Gastroesophageal sphincter (tissue), 4 donors: ENCODE results near the gene ZNF516. TPM values are rescaled to one million over a fixed set of nuclear protein-coding genes. Genes with fewer than 3 reads are reported as not detected.

Experiments
- ATAC-seq: fragments of 150-250 bp; one replicate; pipeline ENCODE4 v1.9.1; 2016; ENCODE audit warnings: mild to moderate bottlenecking, moderate library complexity
- H3K27ac ChIP-seq, 4 donors: fragments of 200-600 bp; sonication (generic) in 3 of 4; 1 replicate in 3 of 4; 2 replicates in 1 of 4; pipeline ENCODE4 v1.5.1; 2016 to 2019
- H3K27me3 ChIP-seq: fragments of 200-600 bp; sonication (generic); one replicate; pipeline ENCODE4 v1.5.1; 2019
- H3K36me3 ChIP-seq, 2 donors: fragments of 200-600 bp; sonication (generic); one replicate each; pipeline ENCODE4 v1.5.1; 2019; ENCODE audit warnings: control low read depth in 1 of 2
- H3K4me1 ChIP-seq, 3 donors: fragments of 200-600 bp; sonication (generic); 1 replicate in 2 of 3; 2 replicates in 1 of 3; pipeline ENCODE4 v1.5.1; 2016 to 2019; ENCODE audit warnings: control low read depth in 2 of 3
- H3K4me3 ChIP-seq, 2 donors: fragments of 200-600 bp; sonication (generic); one replicate each; pipeline ENCODE4 v1.5.1; 2019; ENCODE audit warnings: mild to moderate bottlenecking in 1 of 2, moderate library complexity in 1 of 2
- H3K9me3 ChIP-seq, 3 donors: fragments of 200-600 bp; sonication (generic); one replicate each; pipeline ENCODE4 v1.5.1; 2017 to 2019; ENCODE audit warnings: control low read depth in 2 of 3
- EP300 ChIP-seq: sonication (generic); formaldehyde crosslinking; IDR thresholded peaks from one replicate; pipeline ENCODE4 v1.6.1; 2017; ENCODE audit warnings: antibody characterized with exemption, mild to moderate bottlenecking
- POLR2A ChIP-seq, 2 donors: fragments of 450-650 bp; IDR thresholded peaks; one replicate each; pipeline ENCODE4 v1.6.1; 2017; ENCODE audit warnings: antibody characterized with exemption in 2 of 2, mild to moderate bottlenecking in 2 of 2, moderate library complexity in 1 of 2
- POLR2AphosphoS5 ChIP-seq: sonication (generic); formaldehyde crosslinking; IDR thresholded peaks from one replicate; pipeline ENCODE4 v1.6.1; 2017; ENCODE audit warnings: antibody characterized with exemption
- WGBS, 2 donors: methylation state at CpG; one replicate each; pipeline ENCODE4 v1.1.5; 2018; ENCODE audit warnings: low coverage in 1 of 2; 5-methylcytosine and 5-hydroxymethylcytosine counted together
- total RNA-seq, 4 donors: library from RNA; depleted of rRNA; stranded (reverse); fragments of >200 nt; gene quantifications; one replicate each; pipeline ENCODE4 v1.1.0, GENCODE V29; 2016
- TF ChIP-seq, protein P1 (sequence below), 4 experiments: fragments of 200-600 bp in 2 of 4; fragments of 450-650 bp in 2 of 4; sonication (generic) in 1 of 4; IDR thresholded peaks; one replicate each; pipeline ENCODE4 v1.5.1; 2017 to 2019; ENCODE audit warnings: antibody characterized with exemption in 4 of 4, mild to moderate bottlenecking in 2 of 4, moderate library complexity in 2 of 4

Gene ZNF516
- total RNA-seq, 4 donors from 2014 or later = 17.8 to 43.8 (median 29.9) TPM

DNA sequence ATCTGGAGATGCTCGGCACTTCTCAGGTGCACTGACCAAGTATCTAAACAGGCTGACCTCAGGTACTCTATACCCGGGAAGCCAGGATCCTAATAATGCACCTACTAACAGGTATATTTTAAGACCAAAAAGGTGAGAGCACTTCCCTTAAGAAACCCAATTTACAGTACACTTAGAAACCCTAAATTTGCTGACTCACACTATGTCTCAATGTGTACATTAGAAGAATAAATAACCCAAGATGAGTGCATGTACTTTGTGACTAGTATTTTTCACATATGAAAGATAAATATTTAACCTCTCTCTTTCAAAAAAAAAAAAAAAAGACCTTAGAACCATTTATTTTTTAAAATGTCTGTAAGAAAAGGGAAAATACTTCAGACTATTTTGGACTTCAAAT, 118.8 kb downstream of the ZNF516 start:
- TF ChIP-seq EP300 = no peak
- TF ChIP-seq POLR2A (IDR thresholded peaks at IDR 0.05) = no peak
- TF ChIP-seq, protein P1, sequence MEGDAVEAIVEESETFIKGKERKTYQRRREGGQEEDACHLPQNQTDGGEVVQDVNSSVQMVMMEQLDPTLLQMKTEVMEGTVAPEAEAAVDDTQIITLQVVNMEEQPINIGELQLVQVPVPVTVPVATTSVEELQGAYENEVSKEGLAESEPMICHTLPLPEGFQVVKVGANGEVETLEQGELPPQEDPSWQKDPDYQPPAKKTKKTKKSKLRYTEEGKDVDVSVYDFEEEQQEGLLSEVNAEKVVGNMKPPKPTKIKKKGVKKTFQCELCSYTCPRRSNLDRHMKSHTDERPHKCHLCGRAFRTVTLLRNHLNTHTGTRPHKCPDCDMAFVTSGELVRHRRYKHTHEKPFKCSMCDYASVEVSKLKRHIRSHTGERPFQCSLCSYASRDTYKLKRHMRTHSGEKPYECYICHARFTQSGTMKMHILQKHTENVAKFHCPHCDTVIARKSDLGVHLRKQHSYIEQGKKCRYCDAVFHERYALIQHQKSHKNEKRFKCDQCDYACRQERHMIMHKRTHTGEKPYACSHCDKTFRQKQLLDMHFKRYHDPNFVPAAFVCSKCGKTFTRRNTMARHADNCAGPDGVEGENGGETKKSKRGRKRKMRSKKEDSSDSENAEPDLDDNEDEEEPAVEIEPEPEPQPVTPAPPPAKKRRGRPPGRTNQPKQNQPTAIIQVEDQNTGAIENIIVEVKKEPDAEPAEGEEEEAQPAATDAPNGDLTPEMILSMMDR (IDR thresholded peaks at IDR 0.05) = no peak
- no peak for TF ChIP-seq POLR2AphosphoS5
- Histone ChIP-seq H3K9me3 (no peaks in the 10 kb centered on the region), H3K27me3 (no peaks in the 10 kb centered on the region), H3K4me1 (peaks cover 0 to 28% (median 0%) of the 10 kb centered on the region in 3 donors), H3K4me3 (no peak overlapping the region), H3K36me3 (peaks cover 0 to 44% of the 10 kb centered on the region in 2 donors), H3K27ac (no peak overlapping the region)
- no peak for ATAC-seq
- 80 to 92% methylated on average over 2 of the region's 2 CpGs for WGBS, 2 donors

DNA sequence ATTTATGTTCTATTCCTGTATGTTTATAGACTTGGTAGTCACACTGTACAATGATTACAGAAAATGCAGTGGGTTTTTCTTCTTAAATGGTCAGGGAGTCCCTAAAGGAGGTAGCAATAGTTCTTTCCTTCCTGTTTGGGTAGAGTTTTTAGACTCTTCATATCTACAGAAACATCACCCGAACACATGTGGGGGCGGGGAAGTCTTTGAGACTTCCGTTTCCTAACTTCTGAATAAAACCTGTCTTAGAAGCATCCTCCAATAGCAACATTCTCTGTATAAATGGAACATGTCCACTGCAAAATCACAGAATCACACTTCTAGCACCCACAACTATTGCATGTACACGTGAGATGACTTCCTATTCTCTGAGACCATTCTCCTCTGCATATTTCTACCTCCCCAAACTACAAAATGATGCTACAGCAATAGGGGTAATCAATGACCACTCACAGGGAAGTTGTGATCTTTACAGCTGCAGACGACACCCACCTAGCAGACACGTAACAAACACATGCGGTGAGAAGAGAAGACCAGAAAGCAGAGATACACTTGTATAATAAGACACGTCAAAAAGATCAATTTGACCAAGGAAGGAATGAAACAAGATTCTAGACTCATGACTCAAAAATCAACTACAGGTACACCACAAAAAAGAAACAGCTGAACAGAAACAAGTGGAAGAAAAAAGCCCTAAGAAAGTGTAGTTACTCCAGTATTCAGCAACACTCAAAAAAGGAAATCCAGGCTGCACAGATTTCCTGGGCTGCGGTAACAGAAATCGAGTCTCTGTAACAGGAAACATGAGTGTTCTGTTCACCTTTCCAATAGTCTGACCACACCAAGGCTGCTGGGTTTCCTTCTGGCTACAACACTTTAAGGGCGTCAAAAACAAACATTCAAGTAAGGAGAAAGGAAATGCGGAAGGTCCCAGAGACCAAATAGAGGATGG, 120.4 kb downstream of the ZNF516 start:
- WGBS, 2 donors = 77 to 92% methylated on average over 6 to 12 of the region's 12 CpGs
- H3K4me1 ChIP-seq = peaks cover 0 to 28% (median 0%) of the 10 kb centered on the region in 3 donors
- H3K27ac ChIP-seq = no peak overlapping the region
- H3K9me3 ChIP-seq = no peaks in the 10 kb centered on the region
- no peaks in the 10 kb centered on the region for H3K27me3 ChIP-seq
- TF ChIP-seq POLR2AphosphoS5 = no peak
- no peak for TF ChIP-seq POLR2A (IDR thresholded peaks at IDR 0.05)
- TF ChIP-seq, protein P1 (IDR thresholded peaks at IDR 0.05) = no peak
- no peak for TF ChIP-seq EP300
- H3K4me3 ChIP-seq = no peak overlapping the region
- peaks cover 0 to 52% of the 10 kb centered on the region in 2 donors for H3K36me3 ChIP-seq
- no peak for ATAC-seq

DNA sequence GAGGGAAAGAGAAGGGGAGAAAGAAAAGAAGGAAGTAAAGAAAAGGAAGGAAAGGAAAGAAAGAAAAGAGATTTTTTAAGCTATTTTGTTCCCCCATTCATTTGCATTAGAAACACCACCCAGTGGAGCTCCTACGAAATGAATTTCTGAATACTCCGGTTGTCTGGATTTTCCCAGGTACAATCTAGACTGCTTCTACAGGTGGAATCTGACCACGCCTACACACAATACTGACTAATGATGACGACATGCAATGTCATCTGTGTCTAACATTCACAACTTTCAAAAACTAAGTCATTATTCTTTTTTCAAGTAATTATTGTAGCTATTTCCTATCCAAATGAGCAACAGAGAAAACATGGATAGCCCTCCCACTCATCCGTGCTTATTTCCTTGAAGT, 121.7 kb downstream of the ZNF516 start:
- Histone ChIP-seq H3K27me3 (no peaks in the 10 kb centered on the region), H3K4me3 (no peak overlapping the region), H3K36me3 (peaks cover 0 to 44% of the 10 kb centered on the region in 2 donors), H3K27ac (no peak overlapping the region), H3K4me1 (peaks cover 0 to 28% (median 0%) of the 10 kb centered on the region in 3 donors), H3K9me3 (no peaks in the 10 kb centered on the region)
- no peak for ATAC-seq
- WGBS, 2 donors = 88 to 100% methylated on average over 5 of the region's 5 CpGs
- TF ChIP-seq POLR2A (IDR thresholded peaks at IDR 0.05) = no peak
- TF ChIP-seq, protein P1 (IDR thresholded peaks at IDR 0.05) = no peak
- TF ChIP-seq POLR2AphosphoS5 = no peak
- TF ChIP-seq EP300 = no peak

DNA sequence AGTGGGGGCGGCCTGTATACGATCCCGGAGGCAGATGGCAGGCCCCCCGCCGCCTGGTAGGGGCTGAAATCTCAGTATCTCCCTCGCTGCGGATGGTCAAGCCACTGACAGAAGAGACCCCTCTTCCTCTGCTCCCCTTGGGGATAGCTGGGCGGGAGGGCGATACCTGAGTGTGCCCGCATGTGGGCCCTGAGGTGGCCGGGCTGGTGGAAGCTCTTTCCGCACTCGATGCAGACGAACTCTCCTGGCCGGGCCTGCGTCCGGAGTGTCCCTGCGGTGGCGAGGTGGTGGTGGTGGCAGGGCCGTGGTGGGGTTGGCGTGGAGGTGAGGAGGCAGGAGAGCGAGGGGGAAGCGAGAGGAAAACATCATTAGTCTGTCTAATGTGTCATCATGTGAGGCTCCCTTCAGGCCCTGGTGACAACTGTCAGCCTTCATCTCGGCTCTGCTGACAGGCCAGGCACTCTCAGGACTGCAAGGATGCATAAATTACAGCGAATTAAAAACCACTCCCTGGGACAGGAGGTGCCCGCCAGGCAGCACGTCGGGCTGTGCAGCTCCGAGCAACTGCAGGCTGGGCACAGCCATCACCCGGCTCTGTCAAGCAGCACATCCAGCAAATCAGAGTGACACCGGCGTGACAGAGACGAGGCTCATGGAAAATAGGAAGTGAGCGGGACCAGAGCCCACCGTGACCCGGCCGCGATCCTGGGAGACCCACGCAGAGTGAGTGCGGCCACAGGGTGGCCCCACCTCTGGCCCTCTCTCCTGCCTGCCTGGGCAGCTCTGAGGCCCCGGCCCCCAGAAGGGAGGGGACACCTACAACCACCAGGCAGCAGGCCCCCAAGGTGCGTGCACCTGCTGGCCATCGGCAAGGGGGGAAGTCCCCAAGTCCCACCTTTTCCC, 123.5 kb downstream of the ZNF516 start:
- WGBS, 2 donors = no CpG with 5 or more reads among the region's 43 CpGs
- no peaks in the 10 kb centered on the region for H3K27me3 ChIP-seq
- H3K4me1 ChIP-seq = peaks cover 0 to 21% (median 0%) of the 10 kb centered on the region in 3 donors
- no peak for ATAC-seq
- no peak overlapping the region for H3K4me3 ChIP-seq
- no peaks in the 10 kb centered on the region for H3K9me3 ChIP-seq
- no peak overlapping the region for H3K27ac ChIP-seq
- TF ChIP-seq, protein P1 (IDR thresholded peaks at IDR 0.05) = no peak
- no peak for TF ChIP-seq POLR2A (IDR thresholded peaks at IDR 0.05)
- no peak for TF ChIP-seq POLR2AphosphoS5
- no peak for TF ChIP-seq EP300
- peaks cover 0 to 34% of the 10 kb centered on the region in 2 donors for H3K36me3 ChIP-seq
